ENCODE measurements around the gene AKAP6.
"Not testable (repeated sequence)": the region's sequence is repeated elsewhere in the genome, so short reads cannot be mapped to it uniquely, and the experiment has no call there.

Gene AKAP6

GRCh38 chr14:32373174-32373573, 44.1 kb downstream of the AKAP6 start:
- not testable (repeated sequence) for DNase-seq

- DNase-seq: no peak
Measured at GRCh38 chr14:32374155-32374554, 45.1 kb downstream of the AKAP6 start.

- no peak for DNase-seq
Measured at GRCh38 chr14:32375663-32376062, 46.6 kb downstream of the AKAP6 start.

GRCh38 chr14:32377046-32377646, 48.0 kb downstream of the AKAP6 start:
- DNase-seq: no peak

GRCh38 chr14:32378284-32378683, 49.2 kb downstream of the AKAP6 start:
- no peak for DNase-seq

GRCh38 chr14:32379447-32379846, 50.3 kb downstream of the AKAP6 start:
- DNase-seq: no peak

- no peak for DNase-seq
Measured at GRCh38 chr14:32381869-32382268, 52.8 kb downstream of the AKAP6 start.

- no peak for DNase-seq
Measured at GRCh38 chr14:32382704-32383103, 53.6 kb downstream of the AKAP6 start.

GRCh38 chr14:32383364-32384009, 54.4 kb downstream of the AKAP6 start:
- no peak for DNase-seq

GRCh38 chr14:32384464-32384863, 55.4 kb downstream of the AKAP6 start:
- no peak for DNase-seq

- DNase-seq: not testable (repeated sequence)
Measured at GRCh38 chr14:32387295-32387694, 58.2 kb downstream of the AKAP6 start.

GRCh38 chr14:32393119-32393518, 64.0 kb downstream of the AKAP6 start:
- no peak for DNase-seq

- DNase-seq: no peak
Measured at GRCh38 chr14:32394038-32394437, 64.9 kb downstream of the AKAP6 start.

GRCh38 chr14:32396885-32397284, 67.8 kb downstream of the AKAP6 start:
- DNase-seq: no peak

GRCh38 chr14:32397861-32398640, 69.0 kb downstream of the AKAP6 start:
- DNase-seq: no peak

GRCh38 chr14:32399920-32400319, 70.8 kb downstream of the AKAP6 start:
- no peak for DNase-seq

- DNase-seq: no peak
Measured at GRCh38 chr14:32400480-32400879, 71.4 kb downstream of the AKAP6 start.

GRCh38 chr14:32403021-32403420, 73.9 kb downstream of the AKAP6 start:
- DNase-seq: no peak

- DNase-seq: no peak
Measured at GRCh38 chr14:32403688-32404087, 74.6 kb downstream of the AKAP6 start.

- DNase-seq: no peak
Measured at GRCh38 chr14:32404784-32405573, 75.9 kb downstream of the AKAP6 start.

- DNase-seq: no peak
Measured at GRCh38 chr14:32405856-32406255, 76.8 kb downstream of the AKAP6 start.

- no peak for DNase-seq
Measured at GRCh38 chr14:32407130-32407529, 78.0 kb downstream of the AKAP6 start.

- no peak for DNase-seq
Measured at GRCh38 chr14:32408018-32408417, 78.9 kb downstream of the AKAP6 start.
